OCI-LY3 (cell line): ENCODE measurements around the gene PXN.
A peak's percentile ranks its signal among the peaks of the same experiment; 100 is the strongest.
"Not testable (repeated sequence)": the region's sequence is repeated elsewhere in the genome, so short reads cannot be mapped to it uniquely, and the experiment has no call there.

Experiments used
- H2AFZ ChIP-seq: fragments of 200-600, 300-600 bp; shearing (Covaris generic); 2 replicates; pipeline ENCODE4 v1.6.0; 2014; ENCODE audit warnings: antibody characterized with exemption, low read depth, low read length
- H3K27ac ChIP-seq: fragments of 200-600, 300-600 bp; sonication (generic); 2 replicates; pipeline ENCODE4 v1.5.1; 2014; ENCODE audit warnings: mild to moderate bottlenecking, low read length, moderate library complexity, mixed read lengths
- H3K27me3 ChIP-seq: fragments of 200-600, 300-600 bp; sonication (generic); 2 replicates; pipeline ENCODE4 v1.6.1; 2014; ENCODE audit warnings: low read depth, low read length, mixed read lengths
- H3K36me3 ChIP-seq: fragments of 200-600, 300-600 bp; sonication (generic); replicated peaks from 2 replicates; pipeline ENCODE3; 2014; ENCODE audit warnings: low read depth, low read length, mixed read lengths
- H3K4me1 ChIP-seq: fragments of 300-600, 200-600 bp; sonication (generic); 2 replicates; pipeline ENCODE4 v1.6.1; 2014; ENCODE audit warnings: low read length, mixed read lengths
- H3K4me2 ChIP-seq: fragments of 200-600, 300-600 bp; sonication (generic); 2 replicates; pipeline ENCODE4 v1.6.1; 2014; ENCODE audit warnings: low read length, mixed read lengths
- H3K4me3 ChIP-seq: fragments of 300-600, 200-600 bp; sonication (generic); 2 replicates; pipeline ENCODE4 v1.5.1; 2014; ENCODE audit warnings: antibody characterized with exemption, mild to moderate bottlenecking, low read length, moderate library complexity
- H3K79me2 ChIP-seq: fragments of 300-600, 200-600 bp; shearing (Covaris generic); 2 replicates; pipeline ENCODE4 v1.6.1; 2014; ENCODE audit warnings: mild to moderate bottlenecking, low read length, mixed read lengths
- H3K9ac ChIP-seq: fragments of 300-600, 200-600 bp; shearing (Covaris generic); 2 replicates; pipeline ENCODE4 v1.6.0; 2014; ENCODE audit warnings: mild to moderate bottlenecking, low read length, moderate library complexity
- H3K9me3 ChIP-seq: fragments of 200-600, 300-600 bp; shearing (Covaris generic); 2 replicates; pipeline ENCODE4 v1.6.1; 2014; ENCODE audit warnings: low read length, mixed read lengths; ENCODE audit not compliant: insufficient read depth
- H4K20me1 ChIP-seq: fragments of 200-600, 300-600 bp; sonication (generic); 2 replicates; pipeline ENCODE4 v1.6.1; 2016; ENCODE audit warnings: low read length, mixed read lengths; ENCODE audit not compliant: insufficient read depth
- CTCF ChIP-seq: fragments of 200-600, 300-600 bp; sonication (generic); IDR thresholded peaks from 2 replicates; pipeline ENCODE4 v1.5.1; 2014; ENCODE audit warnings: antibody characterized with exemption, low read length, low read depth
- EZH2phosphoT487 ChIP-seq: fragments of 200-600 bp; shearing (Covaris generic); IDR thresholded peaks from 2 replicates; pipeline ENCODE4 v1.6.1; 2018; ENCODE audit warnings: antibody characterized with exemption, mixed run types, low read depth

The PXN gene

GRCh38 chr12:120257041-120257821 is 8.3 kb downstream of the PXN start:
- Histone ChIP-seq H3K4me3 (no peak overlapping the region), H3K27me3 (peaks cover 8% of the 10 kb centered on the region), H3K9me3 (no peaks in the 10 kb centered on the region), H2AFZ (no peak overlapping the region), H3K79me2 (no peaks in the 10 kb centered on the region), H3K4me2 (no peak overlapping the region), H3K27ac (no peak overlapping the region), H3K9ac (no peak overlapping the region), H3K4me1 (peaks cover 6% of the 10 kb centered on the region), H4K20me1 (peaks cover 3% of the 10 kb centered on the region; the same call in 1 of the 2 replicates), H3K36me3 (no peaks in the 10 kb centered on the region)
- TF ChIP-seq EZH2phosphoT487 (no peak), CTCF (no peak)

GRCh38 chr12:120254809-120255208 is 10.7 kb downstream of the PXN start:
- Histone ChIP-seq H3K36me3 (no peaks in the 10 kb centered on the region), H3K27ac (no peak overlapping the region), H4K20me1 (peaks cover 3% of the 10 kb centered on the region; the same call in 1 of the 2 replicates), H3K9ac (no peak overlapping the region), H3K79me2 (no peaks in the 10 kb centered on the region), H3K4me2 (no peak overlapping the region), H3K27me3 (peaks cover 16% of the 10 kb centered on the region), H3K9me3 (no peaks in the 10 kb centered on the region), H3K4me3 (no peak overlapping the region), H2AFZ (no peak overlapping the region), H3K4me1 (peaks cover 21% of the 10 kb centered on the region)
- TF ChIP-seq CTCF, result peak; percentile 27
- TF ChIP-seq EZH2phosphoT487, result no peak

- H3K9ac ChIP-seq, result not testable (repeated sequence)
Observed at GRCh38 chr12:120253313-120253712, 12.2 kb downstream of the PXN start.

GRCh38 chr12:120252071-120252906 is 13.2 kb downstream of the PXN start:
- TF ChIP-seq CTCF (no peak), EZH2phosphoT487 (no peak)
- no peak overlapping the region for H3K4me3 ChIP-seq
- 0 out of 2 replicates have a peak overlapping the region, but pooled peaks have one; percentile 1 for H3K4me2 ChIP-seq
- no peak overlapping the region for H3K9ac ChIP-seq
- no peak overlapping the region for H2AFZ ChIP-seq
- peaks cover 4% of the 10 kb centered on the region; the same call in 1 of the 2 replicates for H4K20me1 ChIP-seq
- peaks cover 36% of the 10 kb centered on the region for H3K27me3 ChIP-seq
- H3K27ac ChIP-seq, result no peak overlapping the region
- H3K36me3 ChIP-seq, result no peaks in the 10 kb centered on the region
- H3K79me2 ChIP-seq, result no peaks in the 10 kb centered on the region
- H3K4me1 ChIP-seq, result peaks cover 21% of the 10 kb centered on the region
- H3K9me3 ChIP-seq, result no peaks in the 10 kb centered on the region

More at GRCh38 chr12:120253313-120253712, 12.2 kb downstream of the PXN start:
- Histone ChIP-seq H3K27me3 (peaks cover 27% of the 10 kb centered on the region), H3K4me1 (peaks cover 21% of the 10 kb centered on the region)
- H4K20me1 ChIP-seq, H3K79me2 ChIP-seq, H3K4me3 ChIP-seq, H3K9me3 ChIP-seq, H2AFZ ChIP-seq, H3K36me3 ChIP-seq, H3K4me2 ChIP-seq, H3K27ac ChIP-seq: not testable (repeated sequence)

- H3K9me3 ChIP-seq, H3K79me2 ChIP-seq, H3K9ac ChIP-seq, H3K27ac ChIP-seq, H2AFZ ChIP-seq, H4K20me1 ChIP-seq, H3K4me2 ChIP-seq, H3K36me3 ChIP-seq, H3K4me3 ChIP-seq: not testable (repeated sequence)
- Histone ChIP-seq H3K4me1 (peaks cover 21% of the 10 kb centered on the region), H3K27me3 (peaks cover 40% of the 10 kb centered on the region)
Observed at GRCh38 chr12:120251364-120252070, 14.0 kb downstream of the PXN start.
